ENCODE results near the gene SAFB2.

Gene SAFB2

DNA sequence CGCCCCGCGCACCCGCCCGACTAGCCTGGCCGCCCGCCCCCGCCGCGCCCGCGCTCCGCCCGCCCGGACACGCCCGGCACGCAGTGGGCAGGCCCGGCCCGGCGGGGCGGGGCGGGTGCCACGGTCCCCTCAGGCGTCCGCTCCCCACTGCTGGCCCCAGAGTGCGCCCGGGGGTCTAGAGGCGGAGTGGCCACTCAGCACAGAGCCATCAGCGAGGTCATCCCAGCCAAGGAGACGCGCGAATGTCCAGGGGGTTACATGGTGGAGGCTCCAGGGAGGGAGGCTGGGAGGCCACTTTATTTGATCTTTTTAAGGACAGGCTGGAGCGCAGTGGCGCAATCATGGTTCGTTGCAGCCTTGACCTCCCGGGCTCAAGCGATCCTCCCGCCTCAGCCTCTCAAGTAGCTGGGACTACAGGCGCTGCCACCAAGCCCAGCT lies 54.6 kb downstream of the SAFB2 start:
- no peaks in the 10 kb centered on the region for H3K4me1 ChIP-seq (ENCODE audit: control insufficient read depth, insufficient read depth, low read length, poor library complexity, severe bottlenecking)
- peaks cover 10% of the 10 kb centered on the region for H3K27me3 ChIP-seq (replicated peaks; ENCODE audit: control insufficient read depth, insufficient read depth, low read length, poor library complexity, severe bottlenecking)
- H3K9me3 ChIP-seq (ENCODE audit: control insufficient read depth, low read length): no peaks in the 10 kb centered on the region
- no peak for DNase-seq
- no peak overlapping the region for H3K4me3 ChIP-seq (ENCODE audit: insufficient read depth, low read depth, low read length, poor library complexity, severe bottlenecking)
- H3K27ac ChIP-seq (ENCODE audit: insufficient read depth, low read length, poor library complexity, severe bottlenecking): no peak overlapping the region
- H3K36me3 ChIP-seq (ENCODE audit: control insufficient read depth, insufficient read depth, low read length): no peaks in the 10 kb centered on the region

- no peaks in the 10 kb centered on the region for H3K4me1 ChIP-seq (ENCODE audit: control insufficient read depth, insufficient read depth, low read length, poor library complexity, severe bottlenecking)
- no peaks in the 10 kb centered on the region for H3K36me3 ChIP-seq (ENCODE audit: control insufficient read depth, insufficient read depth, low read length)
- H3K4me3 ChIP-seq (ENCODE audit: insufficient read depth, low read depth, low read length, poor library complexity, severe bottlenecking): no peak within 1 kb of the TSS
- no peak within 1 kb of the TSS for H3K27ac ChIP-seq (ENCODE audit: insufficient read depth, low read length, poor library complexity, severe bottlenecking)
- H3K9me3 ChIP-seq (ENCODE audit: control insufficient read depth, low read length): no peaks in the 10 kb centered on the region
- no peak for DNase-seq
- peaks cover 10% of the 10 kb centered on the region for H3K27me3 ChIP-seq (replicated peaks; ENCODE audit: control insufficient read depth, insufficient read depth, low read length, poor library complexity, severe bottlenecking)
Measured at GRCh38 chr19:5567360-5567969, 55.1 kb downstream of the SAFB2 start, which contains the start of gene TINCR. TSS of gene TINCR (minus strand) at chr19:5567953.

- Histone ChIP-seq H3K4me1 (ENCODE audit: control insufficient read depth, insufficient read depth, low read length, poor library complexity, severe bottlenecking) (no peaks in the 10 kb centered on the region), H3K9me3 (ENCODE audit: control insufficient read depth, low read length) (no peaks in the 10 kb centered on the region), H3K27me3 (replicated peaks; ENCODE audit: control insufficient read depth, insufficient read depth, low read length, poor library complexity, severe bottlenecking) (peaks cover 13% of the 10 kb centered on the region), H3K4me3 (ENCODE audit: insufficient read depth, low read depth, low read length, poor library complexity, severe bottlenecking) (no peak overlapping the region), H3K36me3 (ENCODE audit: control insufficient read depth, insufficient read depth, low read length) (no peaks in the 10 kb centered on the region), H3K27ac (ENCODE audit: insufficient read depth, low read length, poor library complexity, severe bottlenecking) (no peak overlapping the region)
- no peak for DNase-seq
Measured at GRCh38 chr19:5564930-5565329, 57.6 kb downstream of the SAFB2 start.

GRCh38 chr19:5563935-5564612 lies 58.5 kb downstream of the SAFB2 start:
- Histone ChIP-seq H3K4me1 (ENCODE audit: control insufficient read depth, insufficient read depth, low read length, poor library complexity, severe bottlenecking) (no peaks in the 10 kb centered on the region), H3K27me3 (replicated peaks; ENCODE audit: control insufficient read depth, insufficient read depth, low read length, poor library complexity, severe bottlenecking) (peaks cover 13% of the 10 kb centered on the region), H3K36me3 (ENCODE audit: control insufficient read depth, insufficient read depth, low read length) (no peaks in the 10 kb centered on the region), H3K4me3 (ENCODE audit: insufficient read depth, low read depth, low read length, poor library complexity, severe bottlenecking) (no peak overlapping the region), H3K27ac (ENCODE audit: insufficient read depth, low read length, poor library complexity, severe bottlenecking) (no peak overlapping the region), H3K9me3 (ENCODE audit: control insufficient read depth, low read length) (no peaks in the 10 kb centered on the region)
- no peak for DNase-seq

DNA sequence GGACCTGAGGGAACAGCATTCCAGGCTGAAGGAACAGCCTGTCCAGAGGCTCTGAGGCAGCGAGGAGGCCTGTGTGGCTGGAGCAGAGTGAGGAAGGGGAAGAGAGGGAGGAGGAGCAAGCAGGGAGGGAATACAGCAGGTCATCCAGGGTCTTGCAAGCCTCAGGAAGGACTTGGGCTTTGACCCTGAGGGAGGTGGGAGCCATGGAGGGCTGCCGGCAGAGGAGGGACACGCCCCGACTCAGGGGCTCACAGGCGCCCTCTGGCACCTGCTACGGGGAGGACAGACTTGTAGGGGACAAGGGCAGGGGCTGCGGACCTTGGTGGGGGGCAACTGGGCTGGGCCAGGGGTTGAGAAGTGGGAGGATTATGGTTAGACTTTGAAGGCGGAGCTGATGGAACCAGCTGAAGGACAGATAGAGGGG lies 59.6 kb downstream of the SAFB2 start:
- no peak overlapping the region for H3K27ac ChIP-seq (ENCODE audit: insufficient read depth, low read length, poor library complexity, severe bottlenecking)
- no peak overlapping the region for H3K4me3 ChIP-seq (ENCODE audit: insufficient read depth, low read depth, low read length, poor library complexity, severe bottlenecking)
- H3K27me3 ChIP-seq (replicated peaks; ENCODE audit: control insufficient read depth, insufficient read depth, low read length, poor library complexity, severe bottlenecking): peaks cover 13% of the 10 kb centered on the region
- H3K36me3 ChIP-seq (ENCODE audit: control insufficient read depth, insufficient read depth, low read length): no peaks in the 10 kb centered on the region
- no peaks in the 10 kb centered on the region for H3K9me3 ChIP-seq (ENCODE audit: control insufficient read depth, low read length)
- DNase-seq: no peak
- H3K4me1 ChIP-seq (ENCODE audit: control insufficient read depth, insufficient read depth, low read length, poor library complexity, severe bottlenecking): no peaks in the 10 kb centered on the region

DNA sequence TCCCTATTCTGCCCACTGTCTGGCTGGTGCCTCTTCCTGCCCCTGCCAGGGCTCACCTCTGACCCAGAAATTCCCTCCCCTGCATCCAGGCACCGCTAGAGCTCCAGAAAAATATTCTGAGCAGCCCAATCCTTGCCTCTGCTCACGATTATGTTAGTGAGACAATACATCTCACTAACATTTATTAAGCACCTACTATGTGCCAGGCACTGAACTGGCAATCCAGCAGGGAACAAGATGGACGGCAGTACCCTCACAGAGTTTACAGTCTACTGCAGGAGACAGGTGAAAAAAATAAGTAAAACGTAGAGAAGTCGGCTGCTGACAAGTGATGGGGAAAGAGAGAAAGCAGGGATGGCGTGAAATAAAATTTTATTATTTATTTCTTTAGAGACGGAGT lies 60.3 kb downstream of the SAFB2 start:
- H3K4me3 ChIP-seq (ENCODE audit: insufficient read depth, low read depth, low read length, poor library complexity, severe bottlenecking): no peak overlapping the region
- H3K27ac ChIP-seq (ENCODE audit: insufficient read depth, low read length, poor library complexity, severe bottlenecking): no peak overlapping the region
- no peak for DNase-seq
- H3K9me3 ChIP-seq (ENCODE audit: control insufficient read depth, low read length): no peaks in the 10 kb centered on the region
- no peaks in the 10 kb centered on the region for H3K36me3 ChIP-seq (ENCODE audit: control insufficient read depth, insufficient read depth, low read length)
- H3K27me3 ChIP-seq (replicated peaks; ENCODE audit: control insufficient read depth, insufficient read depth, low read length, poor library complexity, severe bottlenecking): peaks cover 12% of the 10 kb centered on the region
- no peaks in the 10 kb centered on the region for H3K4me1 ChIP-seq (ENCODE audit: control insufficient read depth, insufficient read depth, low read length, poor library complexity, severe bottlenecking)

GRCh38 chr19:5561559-5561958 lies 61.0 kb downstream of the SAFB2 start:
- H3K36me3 ChIP-seq (ENCODE audit: control insufficient read depth, insufficient read depth, low read length): no peaks in the 10 kb centered on the region
- H3K4me1 ChIP-seq (ENCODE audit: control insufficient read depth, insufficient read depth, low read length, poor library complexity, severe bottlenecking): no peaks in the 10 kb centered on the region
- no peaks in the 10 kb centered on the region for H3K9me3 ChIP-seq (ENCODE audit: control insufficient read depth, low read length)
- peaks cover 5% of the 10 kb centered on the region for H3K27me3 ChIP-seq (replicated peaks; ENCODE audit: control insufficient read depth, insufficient read depth, low read length, poor library complexity, severe bottlenecking)
- DNase-seq: no peak
- no peak overlapping the region for H3K27ac ChIP-seq (ENCODE audit: insufficient read depth, low read length, poor library complexity, severe bottlenecking)
- H3K4me3 ChIP-seq (ENCODE audit: insufficient read depth, low read depth, low read length, poor library complexity, severe bottlenecking): no peak overlapping the region

DNA sequence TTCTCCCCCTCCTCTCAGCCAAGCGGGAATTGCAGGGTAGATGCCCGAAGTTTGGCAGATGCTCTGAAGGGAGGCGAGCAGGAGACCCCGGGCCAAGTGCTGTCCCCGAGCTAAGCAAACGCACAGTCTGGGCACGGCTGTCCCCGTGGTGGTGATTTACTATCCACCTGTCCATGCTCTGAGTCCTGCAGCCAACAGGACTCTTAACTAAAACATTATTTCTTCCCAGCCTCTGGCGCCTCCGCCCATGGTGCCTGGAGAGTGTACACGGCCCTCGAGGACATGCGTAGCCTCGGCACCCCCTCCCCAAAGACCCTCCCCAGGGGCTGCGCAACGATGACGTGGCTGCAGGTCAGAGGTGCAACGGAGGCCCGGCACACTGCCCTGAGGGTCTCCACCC lies 62.4 kb downstream of the SAFB2 start:
- no peak overlapping the region for H3K27ac ChIP-seq (ENCODE audit: insufficient read depth, low read length, poor library complexity, severe bottlenecking)
- no peak overlapping the region for H3K4me3 ChIP-seq (ENCODE audit: insufficient read depth, low read depth, low read length, poor library complexity, severe bottlenecking)
- no peaks in the 10 kb centered on the region for H3K9me3 ChIP-seq (ENCODE audit: control insufficient read depth, low read length)
- no peaks in the 10 kb centered on the region for H3K36me3 ChIP-seq (ENCODE audit: control insufficient read depth, insufficient read depth, low read length)
- DNase-seq: no peak
- peaks cover 3% of the 10 kb centered on the region for H3K27me3 ChIP-seq (replicated peaks; ENCODE audit: control insufficient read depth, insufficient read depth, low read length, poor library complexity, severe bottlenecking)
- H3K4me1 ChIP-seq (ENCODE audit: control insufficient read depth, insufficient read depth, low read length, poor library complexity, severe bottlenecking): no peaks in the 10 kb centered on the region

- DNase-seq: no peak
- peaks cover 3% of the 10 kb centered on the region for H3K27me3 ChIP-seq (replicated peaks; ENCODE audit: control insufficient read depth, insufficient read depth, low read length, poor library complexity, severe bottlenecking)
- H3K4me3 ChIP-seq (ENCODE audit: insufficient read depth, low read depth, low read length, poor library complexity, severe bottlenecking): no peak overlapping the region
- no peaks in the 10 kb centered on the region for H3K36me3 ChIP-seq (ENCODE audit: control insufficient read depth, insufficient read depth, low read length)
- no peaks in the 10 kb centered on the region for H3K4me1 ChIP-seq (ENCODE audit: control insufficient read depth, insufficient read depth, low read length, poor library complexity, severe bottlenecking)
- H3K27ac ChIP-seq (ENCODE audit: insufficient read depth, low read length, poor library complexity, severe bottlenecking): no peak overlapping the region
- no peaks in the 10 kb centered on the region for H3K9me3 ChIP-seq (ENCODE audit: control insufficient read depth, low read length)
Measured at GRCh38 chr19:5559804-5560133, 62.8 kb downstream of the SAFB2 start.

DNA sequence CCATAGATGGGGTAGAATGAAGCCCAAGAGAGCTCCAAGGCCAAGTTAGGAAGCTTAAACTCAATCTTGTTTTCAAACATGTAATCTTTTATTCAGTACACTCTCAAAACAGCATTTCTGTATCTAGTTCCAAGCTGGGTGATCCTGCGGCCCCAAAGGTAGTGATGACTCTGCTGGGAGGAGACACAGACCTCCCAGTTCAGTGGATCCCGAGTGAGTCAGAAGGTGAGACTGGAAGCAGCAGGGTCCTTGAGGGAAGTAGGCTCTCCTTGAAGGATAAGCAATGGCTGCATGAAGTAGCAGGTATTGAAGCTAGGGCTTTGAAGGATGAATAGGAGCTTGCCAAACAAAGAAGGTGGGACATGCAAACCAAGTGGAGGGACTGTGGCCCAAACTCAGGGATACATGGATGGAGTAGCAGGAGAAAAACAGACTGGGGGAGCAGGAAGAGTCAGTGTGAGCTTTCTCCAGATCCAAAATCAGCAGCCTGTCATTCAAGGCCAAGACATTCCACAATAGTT lies 64.4 kb downstream of the SAFB2 start:
- H3K4me1 ChIP-seq (ENCODE audit: control insufficient read depth, insufficient read depth, low read length, poor library complexity, severe bottlenecking): no peaks in the 10 kb centered on the region
- no peaks in the 10 kb centered on the region for H3K9me3 ChIP-seq (ENCODE audit: control insufficient read depth, low read length)
- H3K27me3 ChIP-seq (replicated peaks; ENCODE audit: control insufficient read depth, insufficient read depth, low read length, poor library complexity, severe bottlenecking): peaks cover 3% of the 10 kb centered on the region
- no peak overlapping the region for H3K4me3 ChIP-seq (ENCODE audit: insufficient read depth, low read depth, low read length, poor library complexity, severe bottlenecking)
- H3K36me3 ChIP-seq (ENCODE audit: control insufficient read depth, insufficient read depth, low read length): no peaks in the 10 kb centered on the region
- DNase-seq: no peak
- no peak overlapping the region for H3K27ac ChIP-seq (ENCODE audit: insufficient read depth, low read length, poor library complexity, severe bottlenecking)
